GM21737 (cell line): ENCODE results near the gene FARSB.

ENCODE experiments used
- ATAC-seq: cut with Tn5 transposase; IDR thresholded peaks from one replicate; pipeline ENCODE4 v1.9.1; 2021; ENCODE audit warnings: mild to moderate bottlenecking, moderate library complexity; ENCODE audit not compliant: unreplicated experiment

Gene FARSB

GRCh38 chr2:222563106-222563718 lies 92.7 kb downstream of the FARSB start:
- ATAC-seq: no peak

- ATAC-seq: peak; percentile 68
Measured at GRCh38 chr2:222561817-222562645, 93.9 kb downstream of the FARSB start.

- no peak for ATAC-seq
Measured at GRCh38 chr2:222561151-222561550, 94.7 kb downstream of the FARSB start.

GRCh38 chr2:222554517-222554916 lies 101.4 kb downstream of the FARSB start:
- no peak for ATAC-seq

- no peak for ATAC-seq
Measured at GRCh38 chr2:222548992-222549391, 106.9 kb downstream of the FARSB start.

- no peak for ATAC-seq
Measured at GRCh38 chr2:222547083-222547482, 108.8 kb downstream of the FARSB start.

GRCh38 chr2:222545823-222546795 lies 109.8 kb downstream of the FARSB start:
- ATAC-seq: no peak

- ATAC-seq: no peak
Measured at GRCh38 chr2:222544661-222545060, 111.2 kb downstream of the FARSB start.

GRCh38 chr2:222538535-222538934 lies 117.4 kb downstream of the FARSB start:
- no peak for ATAC-seq

GRCh38 chr2:222535477-222535876 lies 120.4 kb downstream of the FARSB start:
- no peak for ATAC-seq

- ATAC-seq: no peak
Measured at GRCh38 chr2:222532315-222532714, 123.6 kb downstream of the FARSB start.

GRCh38 chr2:222526480-222527277 lies 129.2 kb downstream of the FARSB start:
- ATAC-seq: no peak

- no peak for ATAC-seq
Measured at GRCh38 chr2:222525811-222526210, 130.1 kb downstream of the FARSB start.

- peak; percentile 51 for ATAC-seq
Measured at GRCh38 chr2:222523783-222524544, 131.9 kb downstream of the FARSB start.

GRCh38 chr2:222522082-222522481 lies 133.8 kb downstream of the FARSB start:
- ATAC-seq: no peak

GRCh38 chr2:222521099-222521498 lies 134.8 kb downstream of the FARSB start:
- peak; percentile 50 for ATAC-seq
